Stimulated activated CD8-positive, alpha-beta memory T cell treated with anti-CD3 and anti-CD28 coated beads, Interleukin-4, amount 100 ng/mL, for 1 hour (primary cell): ENCODE data around the gene MYO1D.
"Not testable (repeated sequence)": the region's sequence is repeated elsewhere in the genome, so short reads cannot be mapped to it uniquely, and the experiment has no call there.

Experiments
- DNase-seq, 2 donors: peaks; one replicate each; pipeline ENCODE4 v3.0.0-alpha.2; 2020; ENCODE audit warnings: low read depth in 2 of 2, low spot score in 1 of 2

The MYO1D gene

DNA sequence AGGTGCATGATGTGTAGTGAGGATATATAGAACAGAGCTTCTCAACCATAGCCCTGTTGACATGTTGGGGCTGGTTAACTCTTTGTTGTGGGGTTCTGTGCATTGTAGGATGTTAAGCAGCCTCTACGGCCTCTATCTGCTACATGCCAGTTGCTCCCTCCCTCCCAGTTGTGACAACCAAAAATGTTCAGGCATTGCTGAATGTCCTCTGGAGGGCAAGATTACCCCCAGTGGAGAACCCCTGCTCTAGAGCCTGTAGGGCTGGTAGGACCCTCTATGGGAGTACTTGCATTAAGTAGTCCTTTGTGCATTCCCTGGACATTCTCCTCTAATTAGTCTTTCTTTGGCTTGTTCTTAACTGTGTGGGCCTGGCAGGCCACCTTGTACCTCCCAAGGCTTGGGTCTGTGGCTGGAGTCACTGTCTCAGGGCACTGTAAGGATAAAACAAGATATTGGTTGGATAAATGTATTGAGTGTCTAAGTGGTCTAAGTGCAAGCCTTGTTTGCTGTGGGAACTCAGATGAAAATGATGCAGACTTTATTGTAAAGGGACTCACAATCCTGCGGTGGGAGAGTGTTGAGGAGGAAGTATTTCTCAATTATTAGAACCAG is 19.8 kb upstream of the MYO1D start:
- DNase-seq = no peak

DNA sequence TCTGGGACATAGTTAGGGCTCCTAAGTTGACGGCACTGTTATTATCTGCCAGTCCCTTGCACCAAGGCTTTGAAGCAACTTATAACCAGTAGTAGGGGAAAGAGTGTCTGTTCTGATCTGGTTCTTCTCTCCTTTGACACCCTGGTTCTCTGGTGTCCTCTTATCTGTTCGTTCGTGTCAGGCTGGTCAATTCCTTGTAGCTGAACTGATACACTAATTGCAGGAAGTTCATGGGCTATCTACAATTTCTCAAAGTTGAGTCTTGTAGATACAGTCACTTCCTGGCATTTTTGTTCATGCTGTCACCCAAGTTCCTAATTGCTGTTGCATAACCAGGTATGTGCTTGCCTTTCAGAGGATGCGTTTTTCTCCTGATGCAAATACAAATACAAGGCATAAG is 17.3 kb upstream of the MYO1D start:
- DNase-seq = no peak

DNA sequence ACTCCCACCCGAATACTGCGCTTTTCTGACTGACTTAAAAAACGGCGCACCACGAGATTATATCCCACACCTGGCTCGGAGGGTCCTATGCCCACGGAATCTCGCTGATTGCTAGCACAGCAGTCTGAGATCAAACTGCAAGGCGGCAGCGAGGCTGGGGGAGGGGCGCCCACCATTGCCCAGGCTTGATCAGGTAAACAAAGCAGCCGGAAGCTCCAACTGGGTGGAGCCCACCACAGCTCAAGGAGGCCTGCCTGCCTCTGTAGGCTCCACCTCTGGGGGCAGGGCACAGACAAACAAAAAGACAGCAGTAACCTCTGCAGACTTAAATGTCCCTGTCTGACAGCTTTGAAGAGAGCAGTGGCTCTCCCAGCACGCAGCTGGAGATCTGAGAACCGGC is 10.5 kb upstream of the MYO1D start:
- DNase-seq = not testable (repeated sequence)

DNA sequence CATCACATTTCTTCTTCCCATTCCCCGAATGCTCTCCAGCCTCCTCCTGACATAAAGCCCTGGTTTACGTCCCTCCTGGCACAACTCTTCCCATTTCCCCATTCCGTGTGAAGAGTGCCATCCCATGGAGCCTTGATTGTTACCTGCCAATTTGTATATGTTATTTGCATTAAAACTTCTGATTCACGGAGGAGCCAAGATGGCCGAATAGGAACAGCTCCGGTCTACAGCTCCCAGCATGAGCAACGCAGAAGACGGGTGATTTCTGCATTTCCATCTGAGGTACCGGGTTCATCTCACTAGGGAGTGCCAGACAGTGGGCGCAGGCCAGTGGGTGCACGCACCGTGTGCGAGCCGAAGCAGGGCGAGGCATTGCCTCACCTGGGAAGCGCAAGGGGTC is 10.0 kb upstream of the MYO1D start:
- not testable (repeated sequence) for DNase-seq

DNA sequence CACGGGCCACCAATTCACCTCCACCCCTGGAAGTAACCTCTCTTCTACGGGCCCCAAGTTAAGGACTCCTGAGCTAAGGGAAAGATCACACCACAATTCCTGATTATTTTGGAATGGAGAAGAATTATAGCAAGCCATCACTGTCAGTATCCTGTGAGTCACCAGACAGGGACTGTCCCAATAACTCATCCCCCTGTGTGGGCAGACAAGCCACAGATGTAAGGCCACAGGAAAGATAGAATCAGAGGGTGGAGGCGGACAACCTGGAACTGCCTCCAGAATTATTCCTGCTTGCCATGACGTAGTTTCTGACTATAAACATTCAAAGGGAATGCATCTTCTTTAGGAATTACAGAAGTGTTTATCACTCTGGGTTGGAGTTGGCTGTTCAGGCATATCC is 5.8 kb upstream of the MYO1D start:
- no peak for DNase-seq

DNA sequence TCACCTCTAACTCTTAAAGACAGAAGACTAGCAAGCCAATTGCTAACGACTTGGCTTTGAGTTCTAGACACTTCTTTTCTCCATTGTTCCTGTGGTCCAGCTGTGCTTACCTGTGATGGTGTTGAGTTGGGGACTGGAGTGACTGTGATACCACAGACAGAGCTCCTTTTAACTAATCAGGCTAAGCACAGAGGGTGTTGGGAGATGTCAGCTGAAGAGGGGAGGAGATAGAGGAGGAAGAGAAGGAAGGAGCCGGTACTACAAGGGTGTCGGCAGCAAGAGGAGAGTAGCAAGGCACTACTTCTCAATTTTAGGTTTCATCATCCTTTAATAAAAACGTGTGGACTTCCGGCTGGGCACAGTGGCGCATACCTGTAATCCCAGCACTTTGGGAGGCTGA is 5.1 kb upstream of the MYO1D start:
- no peak for DNase-seq

DNA sequence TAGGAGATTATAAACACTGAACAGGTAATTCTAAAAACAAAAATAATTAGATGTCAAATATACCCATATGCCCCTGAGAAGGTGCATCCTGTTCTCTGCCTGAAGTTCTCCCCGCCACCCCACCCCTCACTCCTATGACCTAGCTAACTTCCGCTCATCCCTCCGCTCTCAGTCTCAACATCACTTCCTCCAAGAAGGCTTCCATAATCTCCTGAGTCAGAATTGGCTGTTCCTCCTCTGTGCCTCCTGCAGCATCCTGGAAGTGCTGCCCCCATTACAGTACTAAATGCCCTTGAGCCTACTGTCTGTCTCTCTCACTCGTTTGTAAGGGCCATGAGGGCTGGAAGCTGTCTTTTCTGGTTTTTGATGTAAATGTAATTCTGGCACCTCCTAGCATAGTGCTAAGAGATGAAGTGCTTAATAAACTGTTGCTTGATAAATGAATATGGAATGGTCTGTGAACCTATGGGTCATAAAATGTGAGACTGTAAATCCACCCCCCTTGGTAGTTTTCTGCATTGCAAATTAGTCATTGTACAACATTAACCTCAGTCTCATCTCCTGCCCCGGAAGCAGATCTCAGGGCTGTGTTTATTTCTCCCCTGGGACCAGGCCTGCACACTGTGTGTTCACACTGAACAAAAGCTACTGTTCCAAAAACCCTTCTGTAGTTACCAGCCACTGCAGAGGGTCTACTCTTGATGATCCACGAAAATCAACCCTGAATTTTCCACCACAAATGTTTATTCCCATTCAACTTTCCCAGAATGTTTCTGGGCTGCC is 3.9 kb upstream of the MYO1D start:
- DNase-seq = no peak

DNA sequence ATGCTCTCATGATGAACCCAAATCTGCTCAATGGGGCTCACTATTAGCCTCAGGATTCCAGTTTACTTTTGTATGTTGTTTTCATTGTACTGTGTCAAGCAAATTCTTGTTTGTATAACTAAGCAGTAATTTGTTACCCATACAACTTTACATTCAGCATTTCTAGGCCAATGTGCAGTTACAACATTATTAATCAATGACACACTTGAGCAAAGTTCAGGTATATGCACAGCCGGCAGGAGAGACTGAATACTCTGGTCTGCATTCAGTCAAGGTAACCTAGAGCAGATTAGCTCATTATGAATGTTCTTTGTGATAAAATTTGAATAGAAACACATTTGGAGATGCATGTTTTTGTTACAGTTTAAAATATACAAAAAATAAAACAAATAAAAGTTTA is 2.2 kb upstream of the MYO1D start:
- DNase-seq = no peak

DNA sequence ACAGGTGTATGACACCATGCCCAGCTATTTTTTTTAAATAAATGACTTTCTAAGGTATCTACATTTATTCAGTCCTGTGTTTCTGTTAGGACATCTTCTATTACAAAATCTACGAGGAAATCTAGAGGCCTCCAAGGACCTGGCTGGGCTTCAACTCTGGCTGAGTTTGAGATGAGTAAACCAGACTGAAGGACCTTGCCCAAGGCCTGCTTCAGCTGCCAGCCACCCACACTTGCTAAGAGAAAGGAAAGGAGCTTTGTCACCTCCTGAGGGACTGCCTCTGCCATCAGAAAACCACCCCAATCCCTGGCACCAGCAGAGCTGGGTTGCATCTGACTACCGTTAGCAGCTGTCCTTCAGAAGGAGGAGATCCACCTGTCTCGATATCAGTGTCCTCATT is 1.3 kb upstream of the MYO1D start:
- no peak for DNase-seq

DNA sequence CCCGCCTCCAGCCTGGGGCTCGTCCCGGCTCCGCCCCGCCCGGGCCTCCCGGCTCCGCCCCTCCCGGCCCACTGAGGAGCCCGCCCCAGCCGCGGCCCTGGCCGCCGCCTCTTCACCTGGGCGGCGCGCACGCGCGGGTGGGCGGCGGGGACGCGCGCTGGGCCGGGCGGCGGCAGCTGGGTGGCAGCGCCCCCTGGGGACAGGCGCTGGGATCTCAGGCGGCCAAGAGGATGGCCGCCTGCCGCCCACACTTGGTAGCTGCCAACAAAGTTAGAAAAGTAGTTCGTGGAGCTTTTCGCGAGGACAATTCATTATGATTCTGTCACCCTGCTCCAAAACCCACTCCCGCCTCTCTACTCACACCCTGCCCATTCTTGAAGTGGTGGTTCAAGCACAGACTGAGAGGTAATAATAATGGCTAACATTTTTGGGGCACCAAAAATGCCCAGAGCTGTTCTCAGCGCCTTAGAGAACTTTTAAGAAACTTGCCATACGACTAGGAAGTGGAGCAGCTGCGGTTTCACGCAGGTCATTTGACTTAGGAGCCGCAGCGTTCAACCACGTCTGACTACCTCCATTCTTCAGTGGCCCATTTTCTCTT is 340 bp upstream of the MYO1D start:
- peak; percentile 64 to 83 for DNase-seq

DNA sequence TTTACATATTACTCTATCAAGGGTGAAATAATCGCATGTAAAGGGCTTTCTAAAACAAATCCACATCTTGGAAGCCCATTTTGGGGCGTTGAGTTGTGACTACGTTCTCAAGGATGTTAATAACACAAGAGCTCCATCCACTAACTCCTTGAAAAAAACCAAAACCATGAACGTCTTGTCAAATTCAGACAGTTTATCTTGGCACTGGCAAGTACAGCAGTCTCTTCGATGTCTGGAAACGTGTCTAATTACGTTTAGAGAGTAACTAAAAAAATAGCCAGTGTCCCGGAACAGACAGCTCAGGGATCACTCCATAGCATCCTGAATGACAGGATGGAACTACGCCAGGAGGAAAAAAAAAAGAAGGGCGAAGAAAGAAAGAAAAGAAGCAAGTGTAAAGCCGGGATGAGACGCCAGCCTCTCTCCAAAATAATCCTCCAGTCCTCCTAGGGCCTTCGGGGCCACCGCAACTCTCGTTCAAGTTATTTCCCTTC is 954 bp downstream of the MYO1D start:
- DNase-seq = peak in 1 of 2 donors; percentile 43

DNA sequence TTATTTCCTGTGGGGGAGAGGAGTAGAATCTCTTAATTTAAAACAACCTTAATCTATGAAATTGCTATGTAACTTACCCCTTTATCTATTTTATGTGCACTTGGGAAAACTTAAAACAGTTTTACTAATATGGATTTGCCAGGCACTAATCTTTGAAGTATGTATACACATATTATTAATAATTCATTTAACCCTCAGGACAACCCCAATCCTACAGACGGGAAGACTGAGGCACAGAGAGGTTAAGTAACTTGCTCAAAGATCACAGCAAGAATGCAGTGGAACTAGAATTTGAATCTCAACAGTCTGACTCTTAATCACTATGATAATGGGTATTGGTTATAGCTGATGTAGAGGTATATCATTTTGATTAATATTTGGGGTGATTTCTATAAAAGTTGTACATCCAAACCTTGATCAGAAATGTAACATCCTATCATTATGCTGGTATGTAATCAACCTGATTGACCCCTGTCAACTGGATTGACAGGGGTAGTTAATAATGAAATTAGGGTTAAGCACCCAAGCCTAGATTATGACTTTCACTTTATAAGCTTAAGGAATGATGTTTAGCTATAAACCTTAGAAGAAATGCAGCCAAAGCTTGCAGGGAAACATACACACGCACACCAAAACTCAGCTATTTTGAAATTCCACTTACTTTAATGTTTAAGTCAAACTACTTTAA is 1.6 kb downstream of the MYO1D start:
- no peak for DNase-seq

DNA sequence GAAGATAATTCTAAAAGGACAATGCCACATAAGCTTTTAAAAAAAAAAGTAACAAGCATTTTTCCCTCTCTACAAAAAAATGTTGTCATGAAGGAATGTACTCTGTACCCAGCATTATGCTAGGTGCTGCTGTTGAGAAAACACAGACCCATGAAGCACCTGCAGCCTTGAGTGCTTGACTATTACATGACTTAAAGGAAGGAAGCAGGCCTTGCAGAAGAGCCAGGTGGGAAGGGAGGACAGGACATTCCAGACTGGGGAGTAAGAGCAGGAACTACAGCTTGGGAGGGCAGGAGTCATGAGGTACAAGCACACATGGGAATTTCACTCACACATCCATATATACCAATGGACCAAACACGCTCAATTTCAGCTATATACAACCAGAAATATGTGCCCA is 3.8 kb downstream of the MYO1D start:
- DNase-seq = no peak

DNA sequence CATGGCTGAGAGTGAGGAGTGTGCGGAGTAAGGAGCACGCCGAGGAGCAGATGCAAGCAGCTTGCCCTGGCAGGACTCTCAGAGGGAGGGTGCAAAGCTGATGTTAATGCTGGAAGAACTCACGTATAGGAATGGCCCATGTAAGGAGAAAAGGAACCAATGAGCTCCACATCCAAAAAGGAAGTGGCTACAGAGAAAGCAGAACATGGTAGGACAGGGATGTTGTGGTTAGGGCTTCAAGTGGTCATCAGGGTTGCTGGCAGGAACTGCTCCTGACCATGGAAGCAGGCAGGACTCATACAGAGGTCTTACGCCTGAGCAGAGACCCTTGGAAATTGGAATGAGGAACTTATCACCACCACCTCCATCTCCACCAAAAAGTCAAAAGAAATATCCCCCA is 5.2 kb downstream of the MYO1D start:
- no peak for DNase-seq

DNA sequence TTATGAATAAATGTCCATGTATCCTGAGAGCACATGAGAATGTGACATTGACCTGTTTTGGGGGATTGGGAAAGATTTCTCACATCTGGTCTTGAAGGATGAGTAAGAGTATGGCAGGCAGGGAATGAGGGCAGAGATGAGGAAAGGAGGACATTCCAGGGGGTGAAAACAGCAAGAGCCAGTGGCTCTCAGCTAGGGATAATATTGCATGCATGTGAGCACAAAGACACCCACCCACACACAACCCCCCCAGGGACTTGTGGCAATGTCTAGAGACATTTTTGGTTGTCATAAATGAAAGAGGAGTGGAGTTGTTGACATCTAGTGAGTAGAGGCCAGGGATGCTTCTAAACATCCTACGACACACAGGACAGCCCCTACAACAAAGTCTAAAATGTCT is 6.0 kb downstream of the MYO1D start:
- no peak for DNase-seq

DNA sequence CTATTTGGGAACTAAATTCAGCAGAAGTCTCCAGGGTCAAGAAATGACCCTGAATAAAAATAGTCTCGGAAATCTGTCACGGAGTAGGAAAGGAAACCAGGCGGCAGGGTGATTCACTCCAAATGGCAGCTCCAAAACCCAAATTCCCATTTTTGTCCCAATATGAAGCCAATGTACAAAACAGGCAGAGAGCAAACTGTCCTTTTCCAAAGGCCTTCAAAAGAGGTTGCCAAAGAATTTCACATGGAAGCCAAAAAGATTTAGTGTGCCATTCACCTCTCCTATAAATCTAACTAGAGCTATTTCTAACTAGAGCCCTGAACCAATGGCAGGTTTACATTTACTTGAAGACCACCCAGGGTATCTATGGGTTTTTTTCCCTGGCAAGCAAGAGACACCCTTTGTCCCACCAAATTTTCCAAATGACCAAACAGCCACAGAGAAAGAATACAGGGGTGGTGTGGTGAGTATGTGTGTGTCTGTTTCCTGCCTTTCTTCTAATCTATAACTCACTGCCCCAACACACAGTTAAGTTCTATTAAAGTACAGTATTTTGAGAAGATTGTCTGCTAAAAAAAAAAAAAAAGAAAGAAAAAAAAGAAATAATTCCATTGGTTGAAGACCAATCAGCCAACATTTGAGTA is 6.8 kb downstream of the MYO1D start:
- DNase-seq = no peak

DNA sequence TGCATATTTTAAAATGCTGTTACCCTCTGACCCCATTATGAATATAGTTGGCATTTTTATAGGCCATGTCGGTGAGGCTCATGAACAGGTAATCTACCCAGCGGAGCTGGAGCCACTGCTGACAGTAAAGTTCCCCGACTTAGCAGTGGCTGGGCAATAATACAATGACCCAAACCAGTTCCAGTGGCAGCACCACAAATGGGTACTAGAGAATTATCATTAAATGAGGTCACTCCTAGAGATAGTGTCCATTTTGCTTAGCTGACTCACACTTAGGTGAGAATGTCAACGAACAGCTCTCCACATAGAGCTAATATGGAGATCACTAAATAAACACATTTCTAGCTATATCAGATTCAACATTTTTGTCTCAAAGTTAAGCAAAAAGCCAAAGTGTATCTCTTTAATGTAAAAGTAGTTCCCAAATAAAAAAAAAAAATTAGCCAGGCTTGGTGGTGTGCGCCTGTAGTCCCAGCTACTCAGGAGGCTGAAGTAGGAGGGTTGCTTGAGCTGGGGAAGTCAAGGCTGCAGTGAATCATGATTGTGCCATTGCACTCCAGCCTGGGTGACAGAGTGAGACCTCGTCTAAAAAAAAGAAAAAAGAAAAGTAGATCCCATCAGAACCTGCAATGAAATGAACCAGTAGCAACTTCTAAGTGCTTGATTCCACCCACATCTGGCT is 7.4 kb downstream of the MYO1D start:
- no peak for DNase-seq

DNA sequence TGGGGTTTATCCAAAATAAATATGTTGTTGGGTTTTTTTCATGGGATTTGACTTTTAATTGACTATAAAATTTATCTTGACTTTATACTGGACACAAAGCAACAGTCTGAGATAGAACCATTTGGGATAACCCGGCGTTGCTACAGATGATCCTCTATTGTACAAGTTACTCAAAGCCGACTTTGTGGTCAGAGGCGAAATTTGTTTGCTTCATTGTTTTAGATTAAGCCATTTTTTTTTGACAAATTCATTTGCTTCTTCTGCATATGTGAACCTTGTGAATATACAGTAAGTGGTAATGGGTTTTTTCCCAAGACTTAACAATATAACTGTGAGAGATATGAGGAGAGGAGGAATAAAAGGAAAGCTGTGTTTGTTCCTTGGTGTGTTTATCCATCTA is 11.8 kb downstream of the MYO1D start:
- no peak for DNase-seq

DNA sequence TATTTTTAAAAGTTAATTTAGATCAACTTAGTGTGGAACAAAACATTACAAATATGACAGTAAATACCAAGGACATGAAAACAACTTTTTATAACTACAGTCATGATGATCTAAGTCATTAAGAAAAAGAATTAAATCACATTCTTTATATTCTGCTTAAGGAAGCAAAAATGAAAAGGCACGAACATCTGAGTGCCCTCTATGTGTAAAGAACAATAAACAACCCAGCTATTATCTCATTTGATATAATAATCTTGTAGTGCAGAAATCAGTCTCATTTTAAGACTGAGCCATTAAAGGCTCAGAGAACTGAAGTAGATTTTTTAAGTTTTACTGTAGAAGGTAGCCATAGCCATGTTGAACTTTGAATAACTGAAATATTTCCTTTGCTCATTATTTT is 13.4 kb downstream of the MYO1D start:
- no peak for DNase-seq

DNA sequence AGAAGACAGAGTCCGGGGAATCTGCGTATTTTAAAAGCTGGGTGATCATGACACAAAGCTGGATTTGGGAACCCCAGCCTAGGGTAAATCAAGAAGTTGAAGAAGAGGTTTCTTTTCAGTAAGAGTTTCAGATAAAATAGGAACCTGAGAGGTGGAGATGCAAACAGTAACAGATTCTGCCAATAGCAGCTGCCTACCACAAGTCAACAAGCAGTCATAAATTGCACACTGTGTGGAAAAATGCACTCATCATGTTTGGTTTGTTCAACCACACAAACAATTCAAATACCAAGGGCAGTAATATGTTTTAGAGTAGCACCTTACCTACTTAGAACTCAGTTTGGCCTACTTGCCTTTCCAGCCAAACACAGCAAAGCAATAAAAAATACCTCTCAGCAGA is 14.0 kb downstream of the MYO1D start:
- DNase-seq = no peak

DNA sequence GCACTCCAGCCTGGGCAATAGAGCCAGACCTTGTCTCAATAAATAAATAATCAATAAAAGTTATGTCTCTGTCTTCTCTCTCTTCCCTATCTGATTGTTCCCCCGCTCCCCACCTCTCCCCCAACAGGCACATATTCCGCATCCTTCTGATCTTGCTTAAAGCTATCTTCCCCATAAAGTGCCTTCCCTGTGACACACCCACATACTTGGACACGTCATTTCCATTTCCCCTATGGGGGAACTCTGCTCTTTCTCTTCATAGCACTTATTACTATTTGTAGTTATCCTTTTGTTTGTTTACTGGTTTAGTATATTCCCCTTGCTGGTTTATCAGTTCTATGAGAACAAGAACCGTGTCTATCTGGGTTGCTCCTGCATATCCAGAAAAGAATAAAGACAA is 14.9 kb downstream of the MYO1D start:
- DNase-seq = no peak
